ENCODE data around the gene MYRIP.

DNA sequence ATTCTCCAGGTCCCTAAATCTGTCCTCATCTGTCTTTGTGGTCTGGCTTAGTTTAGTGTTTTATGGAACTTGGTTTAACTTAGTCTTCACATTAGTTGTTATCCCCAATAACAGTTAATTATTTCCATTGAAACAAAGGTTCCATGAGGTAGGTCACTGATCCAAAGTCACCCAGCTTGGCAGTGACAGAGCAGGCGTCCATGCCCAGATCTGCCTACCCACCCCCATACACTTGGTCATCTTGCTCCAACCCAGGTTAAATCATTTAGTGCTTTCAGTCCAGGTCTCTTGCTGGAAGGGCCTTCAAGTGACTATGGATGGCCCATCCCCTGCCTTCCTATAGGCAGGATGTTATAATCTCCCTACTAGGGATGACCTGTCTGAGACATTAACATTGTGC lies 127.4 kb downstream of the MYRIP start:
- TF ChIP-seq TOX (CRISPR knock-in tag; IDR thresholded peaks at IDR 0.05; ENCODE audit: borderline replicate concordance): no peak
- no peak for TF ChIP-seq CSDC2 (CRISPR knock-in tag; IDR thresholded peaks at IDR 0.05)
